NT2/D1 (cell line): ENCODE data around the gene OSBP2.

Experiments used
- YY1 ChIP-seq: IDR thresholded peaks from 2 replicates; pipeline ENCODE4 v1.6.1; 2011; ENCODE audit not compliant: insufficient read length, insufficient read depth
- ZNF274 ChIP-seq: IDR thresholded peaks from 2 replicates; pipeline ENCODE4 v1.6.1; 2011; ENCODE audit warnings: mild to moderate bottlenecking, low read depth, low read length

GRCh38 chr22:30647536-30647935 lies 47.1 kb upstream of the OSBP2 start:
- TF ChIP-seq ZNF274: no peak
- no peak for TF ChIP-seq YY1
